Memory B cell (primary cell): ENCODE data around the gene TNS3.
A peak's percentile ranks its signal among the peaks of the same experiment; 100 is the strongest.

Experiments
- ATAC-seq: fragments of 150-1000 bp; cut with Tn5 transposase; 2 replicates; pipeline ENCODE4 v1.10.0; 2021; ENCODE audit warnings: low read depth, mild to moderate bottlenecking, moderate library complexity
- DNase-seq, 2 donors: peaks; one replicate each; pipeline ENCODE4 v3.0.0; 2022; ENCODE audit warnings: low spot score in 2 of 2
- H3K27ac Mint-ChIP-seq: one replicate; pipeline ENCODE4 v1.8.0; 2022; ENCODE audit warnings: mild to moderate bottlenecking, moderate library complexity, mixed read lengths
- H3K27me3 Mint-ChIP-seq: one replicate; pipeline ENCODE4 v1.8.0; 2022; ENCODE audit warnings: mixed read lengths
- H3K36me3 Mint-ChIP-seq: one replicate; pipeline ENCODE4 v1.8.0; 2022; ENCODE audit warnings: mild to moderate bottlenecking, mixed read lengths
- H3K4me1 Mint-ChIP-seq: one replicate; pipeline ENCODE4 v1.8.0; 2022; ENCODE audit warnings: mixed read lengths
- H3K4me3 Mint-ChIP-seq: one replicate; pipeline ENCODE4 v1.8.0; 2022; ENCODE audit warnings: mild to moderate bottlenecking, moderate library complexity, mixed read lengths
- H3K9me3 Mint-ChIP-seq: one replicate; pipeline ENCODE4 v1.8.0; 2022; ENCODE audit warnings: mixed read lengths

The TNS3 gene

DNA sequence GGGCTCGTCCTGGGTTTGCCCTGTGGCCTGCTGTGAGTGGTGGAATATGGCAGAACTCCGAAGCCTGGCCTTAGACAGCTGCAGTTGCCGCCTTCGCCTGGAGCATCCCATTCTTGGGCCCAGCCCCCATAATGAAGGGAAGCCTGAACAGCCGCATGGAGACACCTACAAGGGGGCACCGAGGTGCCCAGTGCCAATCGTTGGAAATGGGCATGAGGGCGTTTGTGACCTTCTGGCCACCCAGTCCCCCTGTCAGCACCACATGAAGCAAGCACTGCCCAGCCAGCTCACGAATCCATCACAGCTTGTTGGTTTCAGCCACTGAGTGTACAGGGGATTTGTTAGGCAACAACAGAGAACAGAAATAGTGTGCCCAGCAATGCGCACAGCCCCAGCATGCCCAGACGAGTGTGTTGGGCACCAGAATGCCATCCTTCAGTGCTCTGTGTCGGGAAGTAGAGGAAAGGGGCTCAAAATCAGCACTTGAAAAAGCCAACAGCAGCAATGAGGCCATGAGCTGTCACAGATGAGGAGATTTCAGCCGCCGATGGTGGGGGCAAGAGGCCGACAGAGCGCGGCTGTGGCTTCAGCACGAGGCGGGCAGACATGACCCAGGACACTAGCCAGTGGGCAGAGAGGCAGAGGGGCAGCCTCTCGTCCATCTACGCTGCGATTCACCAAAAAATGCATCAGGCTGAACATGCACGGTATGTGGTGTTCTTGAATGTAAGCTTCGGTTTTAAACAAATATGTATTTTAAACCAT lies 91.2 kb downstream of the TNS3 start:
- Mint-ChIP-seq H3K9me3 (no peaks in the 10 kb centered on the region), H3K4me1 (peaks cover 25% of the 10 kb centered on the region), H3K27ac (no peak overlapping the region), H3K36me3 (peaks cover 11% of the 10 kb centered on the region), H3K27me3 (no peaks in the 10 kb centered on the region), H3K4me3 (no peak overlapping the region)
- DNase-seq (no peak), ATAC-seq (no peak)

DNA sequence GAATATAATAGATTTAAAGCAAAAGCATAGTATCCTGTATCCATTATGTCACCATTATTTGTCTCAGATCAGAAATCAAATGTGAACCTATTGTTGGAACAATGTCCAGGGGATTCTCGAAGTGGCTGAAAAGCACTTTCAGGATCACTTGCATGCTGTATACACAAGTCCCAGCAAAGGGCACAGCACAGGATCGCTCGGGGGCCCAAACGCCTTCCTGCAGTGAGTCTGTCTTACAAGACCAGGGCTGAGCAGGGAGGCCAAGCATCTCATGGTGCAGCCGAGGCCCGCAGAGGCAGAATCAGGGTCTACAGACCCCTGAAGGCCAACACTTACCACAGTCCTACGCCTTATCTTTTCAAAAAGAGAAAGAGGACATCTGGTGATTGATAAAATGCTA lies 92.3 kb downstream of the TNS3 start:
- H3K4me3 Mint-ChIP-seq: no peak overlapping the region
- H3K9me3 Mint-ChIP-seq: no peaks in the 10 kb centered on the region
- no peaks in the 10 kb centered on the region for H3K27me3 Mint-ChIP-seq
- DNase-seq (no peak), ATAC-seq (no peak)
- H3K36me3 Mint-ChIP-seq: peaks cover 11% of the 10 kb centered on the region
- H3K4me1 Mint-ChIP-seq: peaks cover 23% of the 10 kb centered on the region
- no peak overlapping the region for H3K27ac Mint-ChIP-seq

DNA sequence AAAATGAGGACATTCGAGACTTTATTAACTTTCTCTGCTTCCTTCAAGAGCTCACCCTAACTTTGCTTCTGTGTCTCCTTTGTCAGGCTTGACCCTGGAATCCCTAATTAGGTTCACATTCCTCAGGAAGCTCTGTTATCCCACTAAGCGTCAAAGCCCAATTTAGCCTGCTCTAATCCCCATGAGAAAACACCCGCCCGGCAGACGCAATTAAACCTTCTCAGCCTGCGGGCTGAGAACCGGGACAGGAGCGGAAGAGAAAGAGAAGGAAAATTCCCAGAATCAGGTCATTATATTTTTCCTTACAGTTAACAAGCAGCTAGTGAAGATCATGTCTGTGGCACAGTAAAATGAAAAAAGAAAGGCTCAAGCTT lies 93.0 kb downstream of the TNS3 start:
- DNase-seq (no peak), ATAC-seq (no peak)
- H3K27ac Mint-ChIP-seq: no peak overlapping the region
- H3K36me3 Mint-ChIP-seq: peaks cover 11% of the 10 kb centered on the region
- H3K27me3 Mint-ChIP-seq: no peaks in the 10 kb centered on the region
- H3K4me3 Mint-ChIP-seq: no peak overlapping the region
- H3K9me3 Mint-ChIP-seq: no peaks in the 10 kb centered on the region
- H3K4me1 Mint-ChIP-seq: peaks cover 17% of the 10 kb centered on the region

DNA sequence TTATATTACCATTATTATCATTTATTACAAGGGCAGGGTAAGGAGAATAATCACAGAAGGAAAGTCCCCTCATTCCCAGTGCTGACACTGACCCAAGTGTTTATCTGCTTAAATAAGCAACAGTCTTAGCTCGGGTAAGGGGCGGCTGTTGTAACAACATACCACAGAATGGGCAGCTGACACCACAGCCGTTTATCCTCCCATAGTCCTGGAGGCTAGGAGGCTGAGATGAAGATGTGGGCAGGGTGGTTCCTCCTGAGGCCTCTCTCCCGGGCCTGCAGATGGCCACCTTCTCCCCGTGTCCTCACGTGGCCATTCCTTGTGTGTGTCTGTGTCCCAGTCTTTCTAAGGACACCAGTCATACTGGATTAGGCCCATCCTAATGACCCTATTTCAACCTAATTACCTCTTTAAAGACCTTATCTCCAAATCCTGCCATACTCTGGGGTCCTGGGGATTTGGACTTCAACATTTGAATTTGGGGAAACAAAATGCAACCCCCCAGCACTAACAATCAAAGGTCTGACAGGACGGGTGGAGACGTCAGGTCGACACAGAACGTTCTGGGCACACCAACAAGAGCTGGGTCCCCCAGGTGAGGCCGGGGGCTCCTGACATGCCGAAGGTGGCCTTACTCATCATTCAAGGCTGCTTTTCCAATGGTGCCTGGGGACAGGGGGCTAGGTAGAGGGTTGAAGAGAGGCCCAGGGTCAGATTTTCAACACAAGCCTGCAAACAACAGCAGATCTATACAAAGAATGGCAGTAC lies 93.5 kb downstream of the TNS3 start:
- Mint-ChIP-seq H3K36me3 (peaks cover 11% of the 10 kb centered on the region), H3K4me1 (peaks cover 16% of the 10 kb centered on the region), H3K27ac (no peak overlapping the region), H3K4me3 (no peak overlapping the region), H3K9me3 (no peaks in the 10 kb centered on the region), H3K27me3 (no peaks in the 10 kb centered on the region)
- ATAC-seq: no peak
- no peak for DNase-seq

DNA sequence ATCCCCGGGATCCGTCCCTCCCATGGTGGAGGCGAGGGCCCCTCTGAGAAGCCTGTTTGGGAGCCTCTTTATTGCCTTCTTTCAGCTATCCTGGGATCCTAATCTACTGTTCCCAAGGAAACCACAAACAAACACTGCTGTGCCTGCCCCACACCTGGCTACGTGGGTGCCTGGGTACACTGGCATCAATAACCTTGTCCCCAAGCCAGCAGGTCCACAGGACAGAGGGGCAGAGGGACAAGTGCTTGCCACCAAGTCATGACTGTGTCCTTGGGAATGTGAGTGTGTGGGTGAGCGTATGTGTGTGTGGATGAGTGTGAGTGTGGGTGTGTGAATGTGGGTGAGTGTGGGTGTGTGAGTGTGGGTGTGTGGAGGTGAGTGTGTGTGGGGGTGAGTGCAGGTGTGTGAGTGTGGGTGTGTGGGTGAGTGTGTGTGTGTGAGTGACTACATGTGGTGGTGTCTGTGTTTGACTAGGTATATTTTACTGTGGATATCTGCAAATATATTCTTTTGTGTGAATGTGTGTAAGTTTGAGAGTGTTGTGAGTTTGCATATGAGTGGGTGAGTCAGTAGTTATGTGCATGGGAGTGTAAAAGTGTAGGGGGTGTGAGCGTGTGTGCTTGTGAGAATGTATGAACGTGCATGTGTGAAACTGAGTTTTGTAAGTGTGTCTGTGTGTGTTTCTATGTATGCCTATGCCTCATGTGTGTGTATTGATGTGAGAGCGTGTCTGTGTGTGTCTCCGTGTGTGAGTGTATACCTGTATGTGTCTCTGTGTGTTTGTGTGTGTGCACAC lies 96.1 kb downstream of the TNS3 start:
- no peak overlapping the region for H3K4me3 Mint-ChIP-seq
- H3K4me1 Mint-ChIP-seq: peaks cover 36% of the 10 kb centered on the region
- H3K9me3 Mint-ChIP-seq: no peaks in the 10 kb centered on the region
- H3K27me3 Mint-ChIP-seq: no peaks in the 10 kb centered on the region
- ATAC-seq: no peak
- H3K27ac Mint-ChIP-seq: no peak overlapping the region
- peaks cover 8% of the 10 kb centered on the region for H3K36me3 Mint-ChIP-seq
- no peak for DNase-seq

DNA sequence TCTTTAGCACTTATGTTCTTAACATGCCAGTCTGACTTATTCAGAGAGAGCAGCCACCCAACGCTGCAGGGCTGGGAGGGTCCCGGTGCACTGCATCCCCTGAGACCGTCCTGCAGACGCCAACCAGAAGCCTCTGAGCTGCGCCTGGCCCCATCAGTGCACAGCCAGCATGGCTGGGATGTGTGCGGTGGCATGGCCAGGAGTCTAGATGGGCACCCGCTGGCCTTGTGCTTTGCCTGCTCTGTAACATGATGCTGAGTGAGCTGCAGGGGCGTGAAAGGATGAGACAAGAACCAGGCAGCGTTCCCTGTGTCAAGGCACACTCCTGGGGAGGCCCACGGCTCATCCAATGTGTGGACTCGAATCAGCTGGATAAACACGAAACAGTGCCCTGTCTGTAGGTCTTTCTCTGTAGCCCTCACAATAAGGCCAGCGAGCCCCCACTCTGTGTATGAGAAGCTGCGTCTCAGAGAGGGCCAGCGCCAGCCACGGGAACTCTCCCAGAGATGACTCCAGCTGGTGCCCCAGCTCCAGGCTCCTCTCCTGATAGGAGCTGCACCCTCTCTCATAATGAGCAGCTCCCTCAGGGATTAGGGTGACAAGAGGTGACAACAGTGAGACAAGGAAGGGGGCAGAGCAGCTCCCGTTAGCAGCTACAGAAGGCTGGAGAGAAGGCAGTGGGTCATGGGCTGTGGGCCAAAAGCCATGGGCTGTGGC lies 96.8 kb downstream of the TNS3 start:
- H3K4me1 Mint-ChIP-seq: peaks cover 44% of the 10 kb centered on the region

DNA sequence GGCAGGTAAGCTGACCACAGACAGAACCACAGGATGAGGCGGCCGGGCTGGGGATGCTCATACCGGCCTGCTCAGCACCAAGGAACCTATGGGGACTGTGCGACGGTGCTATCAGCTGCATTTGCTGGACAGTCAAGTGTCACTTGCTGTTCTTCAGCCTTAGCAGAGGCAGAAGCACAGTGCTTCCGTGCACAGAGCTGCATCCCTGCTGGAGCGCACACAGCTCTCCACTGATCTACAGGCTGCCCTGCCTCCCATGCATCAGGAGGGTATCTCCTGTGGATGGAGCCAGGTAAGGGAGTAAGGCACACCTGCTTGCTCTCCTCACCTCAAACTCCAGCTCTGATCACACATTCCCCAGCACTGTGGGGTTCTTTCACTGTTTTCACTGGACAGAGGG lies 97.5 kb downstream of the TNS3 start:
- peaks cover 7% of the 10 kb centered on the region for H3K36me3 Mint-ChIP-seq
- no peak for ATAC-seq

More for the DNA sequence above, 96.8 kb downstream of the TNS3 start:
- Mint-ChIP-seq H3K9me3 (no peaks in the 10 kb centered on the region), H3K27me3 (no peaks in the 10 kb centered on the region), H3K4me3 (no peak overlapping the region), H3K27ac (no peak overlapping the region), H3K36me3 (peaks cover 7% of the 10 kb centered on the region)
- ATAC-seq: no peak
- no peak for DNase-seq

DNA sequence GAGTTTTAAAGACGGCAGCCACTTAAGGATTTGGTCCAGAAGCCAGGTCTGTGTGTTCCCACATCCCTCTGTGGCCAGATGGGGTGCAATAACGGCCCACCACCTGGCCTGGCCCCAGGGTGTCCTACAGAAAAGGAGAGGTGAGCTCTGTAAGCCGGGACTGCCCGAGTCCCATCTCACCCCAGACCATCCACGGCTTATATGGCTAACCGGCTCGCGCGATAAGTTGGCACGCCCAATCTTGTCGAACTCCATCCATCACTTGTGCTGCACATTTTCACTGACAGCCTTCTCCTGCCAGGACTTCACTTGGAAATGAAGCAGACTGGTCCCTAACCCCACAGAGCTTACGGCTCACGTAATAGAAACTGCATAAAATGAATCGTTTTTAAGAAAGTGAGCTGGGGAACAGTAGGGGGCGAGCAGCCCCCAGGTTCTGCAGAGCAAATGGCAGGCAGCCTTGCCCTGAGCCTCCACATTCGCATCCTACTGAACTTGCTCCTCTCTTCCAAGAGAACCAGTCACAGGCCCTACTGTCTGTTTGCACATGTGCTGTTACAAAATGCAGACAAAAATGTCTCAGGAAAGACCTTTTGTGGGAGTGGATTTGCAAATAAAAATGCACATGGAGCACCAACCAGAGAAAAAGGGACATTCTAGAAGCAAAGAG lies 98.2 kb downstream of the TNS3 start:
- H3K9me3 Mint-ChIP-seq: no peaks in the 10 kb centered on the region
- H3K36me3 Mint-ChIP-seq: peaks cover 7% of the 10 kb centered on the region
- no peak overlapping the region for H3K4me3 Mint-ChIP-seq
- DNase-seq: no peak
- H3K4me1 Mint-ChIP-seq: peaks cover 51% of the 10 kb centered on the region
- no peak for ATAC-seq
- no peak overlapping the region for H3K27ac Mint-ChIP-seq
- no peaks in the 10 kb centered on the region for H3K27me3 Mint-ChIP-seq

More for the DNA sequence above, 97.5 kb downstream of the TNS3 start:
- no peak for DNase-seq
- Mint-ChIP-seq H3K27ac (no peak overlapping the region), H3K4me1 (peaks cover 49% of the 10 kb centered on the region), H3K9me3 (no peaks in the 10 kb centered on the region), H3K4me3 (no peak overlapping the region), H3K27me3 (no peaks in the 10 kb centered on the region)

DNA sequence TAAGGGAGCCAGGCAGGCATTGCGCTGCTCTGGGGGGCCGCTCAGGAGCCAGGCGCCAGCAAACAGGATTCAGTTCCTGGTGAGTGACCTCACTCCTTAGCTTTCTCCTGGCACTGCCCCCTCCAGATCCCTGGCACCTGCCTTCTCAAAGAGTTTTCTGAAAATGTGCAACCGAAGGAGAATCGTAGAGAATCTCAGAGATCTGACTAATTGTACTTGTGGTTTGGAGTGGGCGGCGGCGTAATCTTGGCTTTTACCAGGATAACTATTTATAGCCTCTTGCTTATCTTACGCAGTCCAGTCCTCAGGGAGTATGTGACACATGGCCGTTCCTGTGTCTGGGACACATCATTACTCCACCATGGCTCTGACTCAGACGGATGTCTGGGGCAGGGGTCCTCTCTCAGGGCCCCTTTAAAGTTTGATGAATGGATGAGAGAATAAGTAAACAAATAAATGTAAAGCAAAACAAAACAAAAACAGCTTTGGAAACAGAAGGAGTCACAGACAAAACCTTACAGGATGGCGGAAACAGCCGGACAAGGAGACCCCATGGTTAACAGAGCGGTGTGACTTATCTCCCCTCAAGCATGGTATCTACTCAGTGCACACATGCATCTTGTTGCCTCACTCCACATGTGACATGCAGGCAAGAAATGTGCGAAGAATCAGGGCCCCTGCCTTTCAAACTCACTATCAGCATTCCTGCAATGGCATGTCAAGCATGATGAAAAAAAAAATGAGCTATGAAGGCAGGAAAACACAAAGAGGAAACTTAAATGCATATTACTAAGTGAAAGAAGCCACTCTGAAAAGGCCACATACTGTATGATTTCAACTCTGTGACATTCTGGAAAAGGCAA lies 99.7 kb downstream of the TNS3 start:
- Mint-ChIP-seq H3K4me3 (peak overlapping the region; percentile 16), H3K27me3 (no peaks in the 10 kb centered on the region), H3K4me1 (peaks cover 50% of the 10 kb centered on the region), H3K27ac (peak overlapping the region; percentile 87), H3K36me3 (peaks cover 7% of the 10 kb centered on the region), H3K9me3 (no peaks in the 10 kb centered on the region)
- no peak for ATAC-seq
- DNase-seq: no peak

DNA sequence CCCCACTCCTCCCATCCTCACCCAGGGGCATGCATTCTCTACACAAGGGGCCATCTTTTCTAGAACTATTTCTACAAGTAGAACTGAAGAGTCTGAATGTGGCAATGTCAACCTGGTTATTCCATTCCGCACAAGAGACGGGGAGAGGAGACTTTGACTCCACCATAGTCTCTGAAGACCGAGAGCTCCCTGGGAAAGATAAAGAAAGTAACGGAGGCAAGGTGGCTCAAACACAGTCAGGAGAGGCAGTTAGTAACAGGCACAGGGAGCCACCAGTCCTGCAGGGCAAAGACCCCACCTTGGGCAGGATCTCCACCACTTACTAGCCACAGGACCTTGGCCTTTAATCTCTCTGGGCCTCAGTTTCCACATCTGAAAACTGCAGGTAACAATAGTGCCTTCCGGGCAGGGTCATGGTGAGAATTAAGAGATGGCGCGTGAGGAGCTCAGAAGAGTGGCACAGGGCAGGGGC lies 100.3 kb downstream of the TNS3 start:
- Mint-ChIP-seq H3K9me3 (no peaks in the 10 kb centered on the region), H3K4me1 (peaks cover 53% of the 10 kb centered on the region), H3K27ac (peak overlapping the region; percentile 87), H3K27me3 (no peaks in the 10 kb centered on the region), H3K36me3 (peaks cover 9% of the 10 kb centered on the region), H3K4me3 (peak overlapping the region; percentile 46)
- ATAC-seq (no peak), DNase-seq (no peak)

DNA sequence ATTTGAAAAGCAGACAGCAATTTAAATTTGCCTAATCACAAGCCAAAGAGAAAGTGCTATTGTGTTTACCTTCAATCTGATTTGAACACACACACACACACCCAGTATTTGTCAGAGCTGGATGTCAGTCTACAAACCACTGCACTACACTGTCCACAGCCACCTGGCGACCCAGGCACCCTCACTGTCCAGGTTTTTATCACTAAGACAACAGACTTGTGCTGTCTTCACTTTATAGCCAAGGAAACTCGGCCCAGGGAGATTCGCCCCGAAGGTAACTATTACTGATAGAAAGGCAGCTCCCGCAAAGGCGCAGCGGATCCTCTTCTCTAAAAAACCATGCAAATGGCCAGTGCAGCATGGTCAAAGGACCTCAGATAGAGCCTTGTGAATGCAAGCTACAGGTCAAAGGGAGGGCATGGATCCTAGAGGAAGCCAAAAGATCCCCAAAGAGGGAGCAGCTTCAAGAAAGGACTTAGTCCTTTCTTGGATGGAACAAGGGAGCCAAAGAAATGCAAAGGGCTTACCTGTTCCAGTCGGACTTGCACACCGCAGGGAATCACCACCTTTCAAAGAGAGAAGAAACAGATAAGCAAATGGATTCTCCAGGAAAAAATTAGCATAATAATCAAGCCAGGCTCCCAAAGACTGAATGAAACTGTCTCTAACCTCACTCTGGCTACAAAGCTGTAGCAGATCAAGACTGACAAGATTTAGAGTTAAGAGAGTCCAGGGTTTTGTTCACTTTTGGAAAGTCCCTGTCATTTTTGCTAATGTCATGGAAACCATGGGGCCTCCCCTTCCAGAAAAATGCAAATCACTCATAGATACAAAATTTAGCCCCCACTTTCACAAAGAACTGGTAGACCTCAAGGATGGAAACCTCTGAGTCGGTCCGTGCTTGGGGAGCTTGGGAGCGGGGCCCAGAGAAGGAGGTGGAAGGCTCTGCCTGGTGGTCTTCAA lies 101.1 kb downstream of the TNS3 start:
- peak in 1 of 2 donors; percentile 31 for DNase-seq

More for the DNA sequence above, 101.1 kb downstream of the TNS3 start:
- Mint-ChIP-seq H3K4me3 (peak overlapping the region; percentile 24), H3K36me3 (peaks cover 8% of the 10 kb centered on the region), H3K27ac (peak overlapping the region; percentile 87), H3K27me3 (no peaks in the 10 kb centered on the region), H3K4me1 (peaks cover 55% of the 10 kb centered on the region), H3K9me3 (no peaks in the 10 kb centered on the region)
- ATAC-seq: peak; percentile 86
